ENCODE results near the gene CAPN7.

Gene CAPN7

DNA sequence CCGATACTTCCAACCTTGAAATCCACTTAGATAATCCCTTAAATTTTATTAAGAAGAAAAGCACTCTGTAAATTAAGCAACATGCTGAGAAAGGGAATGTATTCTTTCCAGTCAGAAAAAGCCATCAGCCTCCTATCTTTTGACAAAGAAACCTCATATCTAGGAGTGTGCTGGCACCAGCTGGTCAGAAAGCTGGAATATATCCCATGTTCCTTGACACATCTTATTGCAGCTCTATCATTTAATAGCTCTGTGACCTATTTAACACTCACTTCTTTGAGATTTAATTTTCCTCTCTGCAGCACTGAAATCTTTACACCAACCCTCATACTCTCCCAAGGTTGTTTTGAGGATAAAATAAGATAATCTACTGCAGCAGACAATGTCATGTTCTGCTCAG, 30.4 kb upstream of the CAPN7 start:
- no CpG with 5 or more reads among the region's 1 CpG for WGBS
- H3K18ac ChIP-seq (ENCODE audit: low read depth in 1 of 2, low read length in 2 of 2), result no peak overlapping the region
- H3K23ac ChIP-seq (ENCODE audit: low read length in 2 of 2), result no peak overlapping the region
- no peaks in the 10 kb centered on the region for H3K79me1 ChIP-seq (replicated peaks; ENCODE audit: low read length, poor library complexity, severe bottlenecking)
- H3K4me3 ChIP-seq (ENCODE audit: insufficient read depth in 1 of 2, low read depth in 1 of 2, low read length in 2 of 2), result no peak overlapping the region
- DNase-seq, result no peak
- no peak overlapping the region for H2BK12ac ChIP-seq (ENCODE audit: low read length in 2 of 2)
- no peak overlapping the region for H3K27ac ChIP-seq (ENCODE audit: low read length, poor library complexity, severe bottlenecking)
- H2AK5ac ChIP-seq (ENCODE audit: low read length, severe bottlenecking), result no peak overlapping the region
- no peak overlapping the region for H4K8ac ChIP-seq (ENCODE audit: low read length)
- H3K9ac ChIP-seq (ENCODE audit: low read length), result no peak overlapping the region
- no peaks in the 10 kb centered on the region for H3K4me1 ChIP-seq (ENCODE audit: control insufficient read depth, insufficient read depth, low read depth, low read length)
- H3K14ac ChIP-seq (ENCODE audit: low read length in 2 of 2), result no peak overlapping the region
- H3K9me3 ChIP-seq (ENCODE audit: control insufficient read depth, low read length), result peaks cover 12% of the 10 kb centered on the region
- H3K36me3 ChIP-seq (ENCODE audit: control insufficient read depth in 1 of 2, insufficient read depth in 2 of 2, low read depth in 1 of 2, low read length in 2 of 2), result no peaks in the 10 kb centered on the region
- H2BK5ac ChIP-seq (ENCODE audit: low read depth, low read length, poor library complexity, severe bottlenecking), result no peak overlapping the region
- no peak overlapping the region for H2BK15ac ChIP-seq (ENCODE audit: low read depth, poor library complexity, severe bottlenecking)
- H3K27me3 ChIP-seq (ENCODE audit: control insufficient read depth in 1 of 2, insufficient read depth in 1 of 2, low read length in 2 of 2), result peaks cover 55 to 65% of the 10 kb centered on the region in 2 experiments
- no peak overlapping the region for H2AFZ ChIP-seq (ENCODE audit: low read depth, low read length)
- H3K4ac ChIP-seq (ENCODE audit: low read depth in 1 of 2, low read length in 2 of 2), result no peak overlapping the region
- H4K91ac ChIP-seq (ENCODE audit: low read length), result no peak overlapping the region
- H3K4me2 ChIP-seq (ENCODE audit: low read length, poor library complexity, severe bottlenecking), result no peak overlapping the region
- no peak overlapping the region for H2BK120ac ChIP-seq (ENCODE audit: low read depth, low read length)

- no peak overlapping the region for H2BK120ac ChIP-seq (ENCODE audit: low read depth, low read length)
- no peak overlapping the region for H2BK5ac ChIP-seq (ENCODE audit: low read depth, low read length, poor library complexity, severe bottlenecking)
- DNase-seq, result no peak
- H2AFZ ChIP-seq (ENCODE audit: low read depth, low read length), result no peak overlapping the region
- WGBS, result 42% methylated on average over 5 of the region's 6 CpGs
- no peak overlapping the region for H2BK12ac ChIP-seq (ENCODE audit: low read length in 2 of 2)
- H3K79me1 ChIP-seq (replicated peaks; ENCODE audit: low read length, poor library complexity, severe bottlenecking), result no peaks in the 10 kb centered on the region
- no peak overlapping the region for H3K23ac ChIP-seq (ENCODE audit: low read length in 2 of 2)
- no peak overlapping the region for H3K18ac ChIP-seq (ENCODE audit: low read depth in 1 of 2, low read length in 2 of 2)
- H3K4me3 ChIP-seq (ENCODE audit: insufficient read depth in 1 of 2, low read depth in 1 of 2, low read length in 2 of 2), result no peak overlapping the region
- no peak overlapping the region for H3K27ac ChIP-seq (ENCODE audit: low read length, poor library complexity, severe bottlenecking)
- H3K4ac ChIP-seq (ENCODE audit: low read depth in 1 of 2, low read length in 2 of 2), result no peak overlapping the region
- H3K14ac ChIP-seq (ENCODE audit: low read length in 2 of 2), result no peak overlapping the region
- no peak overlapping the region for H2AK5ac ChIP-seq (ENCODE audit: low read length, severe bottlenecking)
- H4K91ac ChIP-seq (ENCODE audit: low read length), result no peak overlapping the region
- peaks cover 27 to 42% of the 10 kb centered on the region in 2 experiments for H3K27me3 ChIP-seq (ENCODE audit: control insufficient read depth in 1 of 2, insufficient read depth in 1 of 2, low read length in 2 of 2)
- H4K8ac ChIP-seq (ENCODE audit: low read length), result no peak overlapping the region
- no peak overlapping the region for H2BK15ac ChIP-seq (ENCODE audit: low read depth, poor library complexity, severe bottlenecking)
- no peaks in the 10 kb centered on the region for H3K4me1 ChIP-seq (ENCODE audit: control insufficient read depth, insufficient read depth, low read depth, low read length)
- H3K9me3 ChIP-seq (ENCODE audit: control insufficient read depth, low read length), result no peaks in the 10 kb centered on the region
- no peak overlapping the region for H3K4me2 ChIP-seq (ENCODE audit: low read length, poor library complexity, severe bottlenecking)
- no peaks in the 10 kb centered on the region for H3K36me3 ChIP-seq (ENCODE audit: control insufficient read depth in 1 of 2, insufficient read depth in 2 of 2, low read depth in 1 of 2, low read length in 2 of 2)
- H3K9ac ChIP-seq (ENCODE audit: low read length), result no peak overlapping the region
These were observed 25.9 kb upstream of the CAPN7 start for GRCh38 chr3:15180042-15180611.

GRCh38 chr3:15181511-15181910, 24.5 kb upstream of the CAPN7 start:
- Histone ChIP-seq H3K4me1 (ENCODE audit: control insufficient read depth, insufficient read depth, low read depth, low read length) (no peaks in the 10 kb centered on the region), H2BK12ac (ENCODE audit: low read length in 2 of 2) (no peak overlapping the region), H3K27me3 (ENCODE audit: control insufficient read depth in 1 of 2, insufficient read depth in 1 of 2, low read length in 2 of 2) (peaks cover 16 to 28% of the 10 kb centered on the region in 2 experiments), H3K36me3 (ENCODE audit: control insufficient read depth in 1 of 2, insufficient read depth in 2 of 2, low read depth in 1 of 2, low read length in 2 of 2) (no peaks in the 10 kb centered on the region), H3K4me3 (ENCODE audit: insufficient read depth in 1 of 2, low read depth in 1 of 2, low read length in 2 of 2) (no peak overlapping the region), H3K79me1 (replicated peaks; ENCODE audit: low read length, poor library complexity, severe bottlenecking) (no peaks in the 10 kb centered on the region), H2BK120ac (ENCODE audit: low read depth, low read length) (no peak overlapping the region), H3K23ac (ENCODE audit: low read length in 2 of 2) (no peak overlapping the region), H2AK5ac (ENCODE audit: low read length, severe bottlenecking) (no peak overlapping the region), H2BK15ac (ENCODE audit: low read depth, poor library complexity, severe bottlenecking) (no peak overlapping the region), H3K4ac (ENCODE audit: low read depth in 1 of 2, low read length in 2 of 2) (no peak overlapping the region), H4K91ac (ENCODE audit: low read length) (no peak overlapping the region), H4K8ac (ENCODE audit: low read length) (no peak overlapping the region), H2AFZ (ENCODE audit: low read depth, low read length) (no peak overlapping the region), H3K18ac (ENCODE audit: low read depth in 1 of 2, low read length in 2 of 2) (no peak overlapping the region), H3K4me2 (ENCODE audit: low read length, poor library complexity, severe bottlenecking) (no peak overlapping the region), H3K9me3 (ENCODE audit: control insufficient read depth, low read length) (no peaks in the 10 kb centered on the region), H3K14ac (ENCODE audit: low read length in 2 of 2) (no peak overlapping the region), H3K27ac (ENCODE audit: low read length, poor library complexity, severe bottlenecking) (no peak overlapping the region), H3K9ac (ENCODE audit: low read length) (no peak overlapping the region), H2BK5ac (ENCODE audit: low read depth, low read length, poor library complexity, severe bottlenecking) (no peak overlapping the region)
- DNase-seq, result no peak
- WGBS, result 43% methylated on average over 1 of the region's 1 CpG

DNA sequence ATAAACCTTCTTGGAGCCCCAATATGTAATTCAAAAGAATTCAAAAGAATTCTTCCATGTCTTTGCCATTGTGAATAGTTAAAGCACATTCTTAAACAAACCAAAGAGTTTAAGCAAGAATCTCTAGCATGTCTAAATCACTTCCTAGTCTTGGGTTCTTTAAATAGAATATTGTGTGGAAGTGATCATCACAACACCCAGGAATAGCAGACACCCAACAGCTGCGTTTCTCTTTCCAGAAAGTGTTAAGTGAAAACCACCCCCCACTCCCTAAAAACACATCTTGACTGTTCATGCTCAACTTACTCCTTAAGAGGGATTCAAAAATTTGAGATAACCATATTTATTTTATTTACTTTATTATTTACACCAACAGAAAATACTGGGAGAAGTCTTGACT, 24.1 kb upstream of the CAPN7 start:
- Histone ChIP-seq H3K4ac (ENCODE audit: low read depth in 1 of 2, low read length in 2 of 2) (no peak overlapping the region), H3K18ac (ENCODE audit: low read depth in 1 of 2, low read length in 2 of 2) (no peak overlapping the region), H3K27me3 (ENCODE audit: control insufficient read depth in 1 of 2, insufficient read depth in 1 of 2, low read length in 2 of 2) (peaks cover 16 to 27% of the 10 kb centered on the region in 2 experiments), H3K4me3 (ENCODE audit: insufficient read depth in 1 of 2, low read depth in 1 of 2, low read length in 2 of 2) (no peak overlapping the region), H2BK120ac (ENCODE audit: low read depth, low read length) (no peak overlapping the region), H3K14ac (ENCODE audit: low read length in 2 of 2) (no peak overlapping the region), H2BK12ac (ENCODE audit: low read length in 2 of 2) (no peak overlapping the region), H2BK15ac (ENCODE audit: low read depth, poor library complexity, severe bottlenecking) (no peak overlapping the region), H3K4me1 (ENCODE audit: control insufficient read depth, insufficient read depth, low read depth, low read length) (no peaks in the 10 kb centered on the region), H3K4me2 (ENCODE audit: low read length, poor library complexity, severe bottlenecking) (no peak overlapping the region), H2AFZ (ENCODE audit: low read depth, low read length) (no peak overlapping the region), H3K36me3 (ENCODE audit: control insufficient read depth in 1 of 2, insufficient read depth in 2 of 2, low read depth in 1 of 2, low read length in 2 of 2) (no peaks in the 10 kb centered on the region), H3K79me1 (replicated peaks; ENCODE audit: low read length, poor library complexity, severe bottlenecking) (no peaks in the 10 kb centered on the region), H3K23ac (ENCODE audit: low read length in 2 of 2) (no peak overlapping the region), H2AK5ac (ENCODE audit: low read length, severe bottlenecking) (no peak overlapping the region), H3K27ac (ENCODE audit: low read length, poor library complexity, severe bottlenecking) (no peak overlapping the region), H3K9me3 (ENCODE audit: control insufficient read depth, low read length) (no peaks in the 10 kb centered on the region), H4K91ac (ENCODE audit: low read length) (no peak overlapping the region), H4K8ac (ENCODE audit: low read length) (no peak overlapping the region), H3K9ac (ENCODE audit: low read length) (no peak overlapping the region), H2BK5ac (ENCODE audit: low read depth, low read length, poor library complexity, severe bottlenecking) (no peak overlapping the region)
- DNase-seq, result peak; percentile 22
- 50% methylated on average over 1 of the region's 1 CpG for WGBS
